Breast epithelium (tissue), 4 donors: Measurements from ENCODE around the gene RNF34. TPM values are rescaled to one million over a fixed set of nuclear protein-coding genes. Genes with fewer than 3 reads are reported as not detected.

Source experiments
- DNase-seq, 2 donors: peaks; one replicate each; pipeline ENCODE4 v3.0.0-alpha.2; 2019; ENCODE audit warnings: low spot score in 2 of 2
- H3K27ac ChIP-seq, 2 donors: fragments of 200-600 bp; sonication (generic) in 1 of 2; one replicate each; pipeline ENCODE4 v1.5.1; 2016 to 2019; ENCODE audit warnings: mild to moderate bottlenecking in 1 of 2
- H3K27me3 ChIP-seq, 2 donors: fragments of 200-600 bp; sonication (generic) in 1 of 2; one replicate each; pipeline versions ENCODE4 v1.5.1 to v1.6.0; 2017 to 2019; ENCODE audit warnings: control low read depth in 1 of 2, mild to moderate bottlenecking in 1 of 2
- H3K36me3 ChIP-seq: fragments of 200-600 bp; one replicate; pipeline ENCODE4 v1.5.1; 2019
- H3K4me1 ChIP-seq, 2 donors: fragments of 200-600 bp; sonication (generic); one replicate each; pipeline ENCODE4 v1.5.1; 2016 to 2019; ENCODE audit warnings: control low read depth in 1 of 2
- H3K4me3 ChIP-seq, 3 donors: fragments of 200-600 bp; sonication (generic); 1 replicate in 2 of 3; 2 replicates in 1 of 3; pipeline ENCODE4 v1.5.1; 2016 to 2019; ENCODE audit warnings: mild to moderate bottlenecking in 3 of 3, moderate library complexity in 2 of 3
- H3K9me3 ChIP-seq, 2 donors: fragments of 200-600 bp; sonication (generic) in 1 of 2; one replicate each; pipeline ENCODE4 v1.5.1; 2016 to 2019; ENCODE audit warnings: control low read depth in 1 of 2
- POLR2A ChIP-seq: fragments of 450-650 bp; IDR thresholded peaks from one replicate; pipeline ENCODE4 v1.6.1; 2016; ENCODE audit warnings: antibody characterized with exemption, mild to moderate bottlenecking, moderate library complexity
- POLR2AphosphoS5 ChIP-seq, 3 donors: sonication (generic); formaldehyde crosslinking; IDR thresholded peaks; one replicate each; pipeline ENCODE4 v1.6.1; 2017; ENCODE audit warnings: antibody characterized with exemption in 3 of 3
- intact Hi-C: fragments of 100-400 bp; cut with DNase I; formaldehyde crosslinking; loops from one replicate; pipeline ENCODE4 v1.15.1; 2023; ENCODE audit warnings: low total_unique reads
- total RNA-seq, 3 donors: library from RNA; depleted of rRNA; stranded (reverse); fragments of >200 nt; gene quantifications; one replicate each; pipeline ENCODE4 v1.1.0, GENCODE V29; 2016
- TF ChIP-seq, protein P1 (sequence below), 3 donors: fragments of 450-650 bp; IDR thresholded peaks; one replicate each; pipeline ENCODE4 v1.5.1; 2016 to 2017; ENCODE audit warnings: antibody characterized with exemption in 3 of 3, mild to moderate bottlenecking in 3 of 3, moderate library complexity in 3 of 3

Gene RNF34
- total RNA-seq, 3 donors from 2014 or later, result 32.4 to 47.3 (median 45.1) TPM

DNA sequence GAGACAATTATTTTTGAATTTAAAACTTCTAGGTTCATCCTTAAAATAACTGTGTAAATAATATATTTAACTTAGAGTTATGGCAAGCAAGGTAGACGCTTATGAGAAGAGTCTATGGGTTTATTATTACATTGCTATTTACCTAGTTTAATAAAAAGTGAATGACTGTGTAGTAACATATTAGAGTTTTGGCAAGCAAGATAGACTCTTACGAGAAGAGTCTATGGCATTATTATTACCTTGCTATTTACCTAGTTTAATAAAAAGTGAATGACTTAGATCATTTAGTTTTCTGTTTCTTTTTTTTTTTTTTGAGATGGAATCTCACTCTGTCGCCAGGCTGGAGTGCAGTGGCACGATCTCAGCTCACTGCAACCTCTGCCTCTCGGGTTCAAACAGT, 3.8 kb downstream of the RNF34 start:
- no peaks in the 10 kb centered on the region for H3K9me3 ChIP-seq
- no peak for DNase-seq
- TF ChIP-seq POLR2AphosphoS5 (IDR thresholded peaks at IDR 0.05), result no peak
- intact Hi-C loops, result no loop called here
- H3K36me3 ChIP-seq, result no peaks in the 10 kb centered on the region
- no peak overlapping the region for H3K27ac ChIP-seq
- H3K4me3 ChIP-seq, result no peak overlapping the region
- H3K27me3 ChIP-seq, result no peaks in the 10 kb centered on the region
- H3K4me1 ChIP-seq, result no peaks in the 10 kb centered on the region

DNA sequence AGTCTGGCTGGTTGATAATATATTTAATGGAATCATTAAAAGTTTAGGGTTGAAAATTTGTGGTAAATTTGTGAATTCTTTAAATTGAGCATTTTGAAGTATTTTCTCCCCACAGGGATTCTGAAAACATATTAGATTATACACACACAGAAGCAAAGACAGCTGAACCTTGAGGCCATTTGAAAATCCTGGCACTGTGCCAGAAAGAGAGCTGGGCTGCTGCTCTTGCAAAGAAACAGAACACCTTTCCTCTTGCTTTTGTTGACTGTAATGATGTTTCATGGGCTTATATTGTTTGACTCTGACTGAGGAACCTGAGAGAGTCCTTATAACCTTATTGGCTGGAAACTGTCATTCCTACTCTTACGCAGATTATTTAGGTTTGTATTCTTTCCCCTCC, 4.8 kb downstream of the RNF34 start:
- intact Hi-C loops, result no loop called here
- no peak overlapping the region for H3K27ac ChIP-seq
- no peaks in the 10 kb centered on the region for H3K4me1 ChIP-seq
- no peaks in the 10 kb centered on the region for H3K36me3 ChIP-seq
- H3K27me3 ChIP-seq, result no peaks in the 10 kb centered on the region
- H3K9me3 ChIP-seq, result no peaks in the 10 kb centered on the region
- TF ChIP-seq POLR2A, result no peak
- no peak for TF ChIP-seq POLR2AphosphoS5 (IDR thresholded peaks at IDR 0.05)
- TF ChIP-seq, protein P1, sequence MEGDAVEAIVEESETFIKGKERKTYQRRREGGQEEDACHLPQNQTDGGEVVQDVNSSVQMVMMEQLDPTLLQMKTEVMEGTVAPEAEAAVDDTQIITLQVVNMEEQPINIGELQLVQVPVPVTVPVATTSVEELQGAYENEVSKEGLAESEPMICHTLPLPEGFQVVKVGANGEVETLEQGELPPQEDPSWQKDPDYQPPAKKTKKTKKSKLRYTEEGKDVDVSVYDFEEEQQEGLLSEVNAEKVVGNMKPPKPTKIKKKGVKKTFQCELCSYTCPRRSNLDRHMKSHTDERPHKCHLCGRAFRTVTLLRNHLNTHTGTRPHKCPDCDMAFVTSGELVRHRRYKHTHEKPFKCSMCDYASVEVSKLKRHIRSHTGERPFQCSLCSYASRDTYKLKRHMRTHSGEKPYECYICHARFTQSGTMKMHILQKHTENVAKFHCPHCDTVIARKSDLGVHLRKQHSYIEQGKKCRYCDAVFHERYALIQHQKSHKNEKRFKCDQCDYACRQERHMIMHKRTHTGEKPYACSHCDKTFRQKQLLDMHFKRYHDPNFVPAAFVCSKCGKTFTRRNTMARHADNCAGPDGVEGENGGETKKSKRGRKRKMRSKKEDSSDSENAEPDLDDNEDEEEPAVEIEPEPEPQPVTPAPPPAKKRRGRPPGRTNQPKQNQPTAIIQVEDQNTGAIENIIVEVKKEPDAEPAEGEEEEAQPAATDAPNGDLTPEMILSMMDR (IDR thresholded peaks at IDR 0.05), result no peak
- DNase-seq, result peak in 1 of 2 donors; percentile 67
- H3K4me3 ChIP-seq, result no peak overlapping the region

DNA sequence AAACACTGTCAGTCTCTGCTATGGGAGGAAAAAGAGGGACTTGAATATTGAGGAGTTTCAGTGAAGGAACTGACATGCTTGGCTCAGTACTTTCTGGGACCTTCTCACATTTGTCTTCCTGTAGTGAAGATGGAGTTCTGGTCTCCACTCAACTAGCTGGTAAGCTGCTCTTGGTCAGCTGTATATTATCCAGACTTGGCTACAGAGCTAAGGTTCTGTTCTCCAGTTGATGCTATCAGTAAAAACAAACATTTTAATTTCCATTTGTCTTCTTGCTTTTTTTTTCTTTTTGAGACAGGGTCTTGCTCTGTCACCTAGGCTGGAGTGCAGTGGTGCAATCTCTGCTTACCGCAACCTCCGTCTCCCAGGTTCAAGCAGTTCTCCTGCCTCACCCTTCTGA, 5.3 kb downstream of the RNF34 start:
- Histone ChIP-seq H3K4me3 (no peak overlapping the region), H3K9me3 (no peaks in the 10 kb centered on the region), H3K27ac (no peak overlapping the region), H3K27me3 (no peaks in the 10 kb centered on the region), H3K36me3 (no peaks in the 10 kb centered on the region), H3K4me1 (no peaks in the 10 kb centered on the region)
- intact Hi-C loops, result no loop called here
- no peak for TF ChIP-seq POLR2A
- TF ChIP-seq, protein P1 (IDR thresholded peaks at IDR 0.05), result no peak
- no peak for TF ChIP-seq POLR2AphosphoS5 (IDR thresholded peaks at IDR 0.05)
- no peak for DNase-seq

DNA sequence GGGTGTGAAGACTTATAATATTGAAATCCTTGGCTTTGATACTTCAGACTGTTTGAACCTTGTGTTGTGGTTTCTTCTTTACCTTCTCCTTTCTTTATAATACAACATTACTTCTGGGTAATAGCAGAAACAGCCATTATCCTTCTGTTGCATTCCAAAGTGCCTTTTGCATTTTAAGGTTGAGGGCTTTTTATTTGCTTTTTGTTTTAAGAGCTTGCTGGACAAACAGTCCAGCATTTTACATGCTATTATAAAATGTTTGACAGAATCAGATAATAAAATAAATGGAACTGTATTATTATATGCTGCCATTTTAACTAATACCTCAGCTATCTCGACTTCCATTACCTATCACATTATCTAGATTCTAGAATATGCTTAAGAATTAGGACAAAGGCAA, 14.0 kb downstream of the RNF34 start:
- Histone ChIP-seq H3K27ac (no peak overlapping the region), H3K36me3 (no peaks in the 10 kb centered on the region), H3K4me1 (no peaks in the 10 kb centered on the region), H3K27me3 (no peaks in the 10 kb centered on the region), H3K4me3 (no peak overlapping the region), H3K9me3 (no peaks in the 10 kb centered on the region)
- no peak for DNase-seq
- TF ChIP-seq POLR2A (no peak), POLR2AphosphoS5 (IDR thresholded peaks at IDR 0.05) (no peak)
- TF ChIP-seq, protein P1 (IDR thresholded peaks at IDR 0.05), result no peak
- intact Hi-C loops, result no loop called here

DNA sequence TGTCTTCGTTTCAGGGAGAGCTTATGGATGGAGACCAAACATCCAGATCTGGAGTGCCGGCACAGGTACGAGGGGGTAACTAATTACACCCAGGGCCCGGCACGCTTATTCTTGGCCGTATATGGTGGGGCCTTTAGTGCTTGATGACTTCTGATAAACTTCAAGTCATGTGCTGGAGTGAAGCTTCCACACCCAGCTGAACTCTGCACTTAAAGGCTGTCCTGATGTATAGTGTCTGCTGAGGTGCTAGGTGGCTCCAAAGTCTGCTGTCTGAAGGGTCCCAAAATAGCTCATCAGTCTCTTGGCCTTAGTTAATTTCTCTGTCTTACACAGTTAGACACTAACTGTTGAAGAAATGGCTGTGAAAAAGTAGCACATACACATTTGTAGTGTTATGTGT, 17.9 kb downstream of the RNF34 start:
- Histone ChIP-seq H3K27me3 (no peaks in the 10 kb centered on the region), H3K9me3 (no peaks in the 10 kb centered on the region), H3K4me1 (no peaks in the 10 kb centered on the region), H3K4me3 (no peak overlapping the region), H3K27ac (no peak overlapping the region), H3K36me3 (peaks cover 5% of the 10 kb centered on the region)
- DNase-seq, result no peak
- intact Hi-C loops, result no loop called here
- no peak for TF ChIP-seq POLR2AphosphoS5 (IDR thresholded peaks at IDR 0.05)
- TF ChIP-seq POLR2A, result no peak
- TF ChIP-seq, protein P1 (IDR thresholded peaks at IDR 0.05), result no peak

DNA sequence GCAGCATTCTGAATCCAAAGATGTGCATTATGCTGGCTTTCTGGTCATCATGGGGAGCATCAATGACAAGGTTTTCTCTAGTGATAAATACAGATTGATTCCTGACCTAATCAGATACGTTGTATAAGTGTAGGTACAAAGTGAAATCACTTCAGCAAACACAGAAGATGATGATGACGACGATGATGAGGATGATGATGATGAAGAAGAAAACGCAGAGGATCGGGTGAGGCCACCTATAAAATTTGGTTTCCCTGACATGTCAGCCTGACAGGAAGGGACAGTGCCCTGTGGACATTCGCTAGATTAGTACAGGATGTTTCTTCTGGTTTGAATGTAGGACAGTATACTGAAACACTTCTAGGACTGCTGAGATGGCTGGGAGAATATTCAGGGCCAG, 20.2 kb downstream of the RNF34 start:
- intact Hi-C loops, result no loop called here
- H3K9me3 ChIP-seq, result no peaks in the 10 kb centered on the region
- H3K4me1 ChIP-seq, result no peaks in the 10 kb centered on the region
- TF ChIP-seq POLR2AphosphoS5 (IDR thresholded peaks at IDR 0.05) (no peak), POLR2A (no peak)
- TF ChIP-seq, protein P1 (IDR thresholded peaks at IDR 0.05), result no peak
- H3K36me3 ChIP-seq, result peaks cover 5% of the 10 kb centered on the region
- H3K27me3 ChIP-seq, result no peaks in the 10 kb centered on the region
- H3K4me3 ChIP-seq, result no peak overlapping the region
- DNase-seq, result no peak
- no peak overlapping the region for H3K27ac ChIP-seq
